Measurements from ENCODE around the gene FAM53B. TPM values are rescaled to one million over a fixed set of nuclear protein-coding genes. Genes with fewer than 3 reads are reported as not detected.

FAM53B gene
- total and polyA plus RNA-seq, 12 donors = 11.6 to 42.9 (median 29.1) TPM

- Histone ChIP-seq H3K27me3 (no peaks in the 10 kb centered on the region), H3K27ac (peak overlapping the region in 1 of 10 donors; percentile 58), H3K36me3 (peaks cover 0 to 43% (median 0%) of the 10 kb centered on the region in 9 donors), H3K4me1 (peaks cover 19 to 71% (median 37%) of the 10 kb centered on the region in 9 donors), H3K9me3 (no peaks in the 10 kb centered on the region), H3K4me3 (no peak overlapping the region)
- WGBS, 2 donors = 81 to 87% methylated on average over 9 of the region's 9 CpGs
- DNase-seq (no peak), ATAC-seq (no peak)
- TF ChIP-seq CTCF (IDR thresholded peaks at IDR 0.05) = no peak
- intact Hi-C loops (cut with DNase I) = loop anchor here in 2 of 10 donors (10.0 kb wide), 2 partner anchors 64 to 74 kb away; no protein-coding TSS in a partner anchor
Observed at GRCh38 chr10:124619195-124619594, 125.0 kb downstream of the FAM53B start.

- Histone ChIP-seq H3K4me1 (peaks cover 22 to 71% (median 31%) of the 10 kb centered on the region in 9 donors), H3K4me3 (no peak overlapping the region), H3K27me3 (no peaks in the 10 kb centered on the region), H3K9me3 (no peaks in the 10 kb centered on the region), H3K27ac (peak overlapping the region in 3 of 10 donors; percentile 4 to 58 (median 36)), H3K36me3 (peaks cover 0 to 43% (median 0%) of the 10 kb centered on the region in 9 donors)
- no peak for TF ChIP-seq CTCF (IDR thresholded peaks at IDR 0.05)
- intact Hi-C loops (cut with DNase I) = loop anchor here in 2 of 10 donors (10.0 kb wide), 2 partner anchors 64 to 74 kb away; no protein-coding TSS in a partner anchor
- 89 to 93% methylated on average over 18 of the region's 18 CpGs for WGBS, 2 donors
- DNase-seq = no peak
- ATAC-seq = no peak
Observed at GRCh38 chr10:124618470-124619073, 125.6 kb downstream of the FAM53B start.

GRCh38 chr10:124616836-124617130 lies 127.4 kb downstream of the FAM53B start:
- Histone ChIP-seq H3K27ac (no peak overlapping the region), H3K27me3 (no peaks in the 10 kb centered on the region), H3K4me1 (peaks cover 15 to 68% (median 30%) of the 10 kb centered on the region in 9 donors), H3K36me3 (peaks cover 0 to 28% (median 0%) of the 10 kb centered on the region in 9 donors), H3K9me3 (no peaks in the 10 kb centered on the region), H3K4me3 (no peak overlapping the region)
- TF ChIP-seq CTCF (IDR thresholded peaks at IDR 0.05) = no peak
- WGBS, 2 donors = 75 to 84% methylated on average over 4 of the region's 4 CpGs
- DNase-seq (no peak), ATAC-seq (no peak)
- intact Hi-C loops (cut with DNase I) = loop anchor here in 2 of 10 donors (10.0 kb wide), 2 partner anchors 62 to 72 kb away; no protein-coding TSS in a partner anchor

GRCh38 chr10:124616040-124616835 lies 127.9 kb downstream of the FAM53B start:
- H3K36me3 ChIP-seq = peaks cover 0 to 27% (median 0%) of the 10 kb centered on the region in 9 donors
- H3K27ac ChIP-seq = no peak overlapping the region
- TF ChIP-seq CTCF (IDR thresholded peaks at IDR 0.05) = no peak
- H3K9me3 ChIP-seq = no peaks in the 10 kb centered on the region
- 92 to 94% methylated on average over 30 of the region's 30 CpGs for WGBS, 2 donors
- DNase-seq = no peak
- no peaks in the 10 kb centered on the region for H3K27me3 ChIP-seq
- no peak for ATAC-seq
- H3K4me1 ChIP-seq = peaks cover 9 to 62% (median 26%) of the 10 kb centered on the region in 9 donors
- intact Hi-C loops (cut with DNase I) = loop anchor here in 2 of 10 donors (10.0 kb wide), 2 partner anchors 61 to 71 kb away; no protein-coding TSS in a partner anchor
- H3K4me3 ChIP-seq = no peak overlapping the region
